HUES48 (cell line): ENCODE measurements around the gene MAP4K4.

Experiments used
- H3K27ac ChIP-seq: one replicate; pipeline ENCODE4 v1.7.0; 2013; ENCODE audit warnings: low read depth, low read length, inconsistent platforms
- H3K27me3 ChIP-seq: 2 replicates; pipeline ENCODE4 v1.6.1; 2013; ENCODE audit warnings: mild to moderate bottlenecking, low read length; ENCODE audit not compliant: control insufficient read depth, insufficient read depth
- H3K36me3 ChIP-seq: 2 replicates; pipeline ENCODE4 v1.6.1; 2013; ENCODE audit warnings: low read length; ENCODE audit not compliant: control insufficient read depth, insufficient read depth
- H3K4me1 ChIP-seq: 2 replicates; pipeline ENCODE4 v1.6.1; 2013; ENCODE audit warnings: mild to moderate bottlenecking, low read length; ENCODE audit not compliant: control insufficient read depth, insufficient read depth
- H3K4me3 ChIP-seq: 2 replicates; pipeline ENCODE4 v1.5.1; 2013; ENCODE audit warnings: mild to moderate bottlenecking, low read depth, low read length
- H3K9ac ChIP-seq: 2 replicates; pipeline ENCODE4 v1.6.1; 2013; ENCODE audit warnings: mild to moderate bottlenecking, low read depth, low read length, moderate library complexity
- H3K9me3 ChIP-seq: 2 replicates; pipeline ENCODE4 v1.6.1; 2013; ENCODE audit warnings: low read length; ENCODE audit not compliant: control insufficient read depth, insufficient read depth

Gene MAP4K4

DNA sequence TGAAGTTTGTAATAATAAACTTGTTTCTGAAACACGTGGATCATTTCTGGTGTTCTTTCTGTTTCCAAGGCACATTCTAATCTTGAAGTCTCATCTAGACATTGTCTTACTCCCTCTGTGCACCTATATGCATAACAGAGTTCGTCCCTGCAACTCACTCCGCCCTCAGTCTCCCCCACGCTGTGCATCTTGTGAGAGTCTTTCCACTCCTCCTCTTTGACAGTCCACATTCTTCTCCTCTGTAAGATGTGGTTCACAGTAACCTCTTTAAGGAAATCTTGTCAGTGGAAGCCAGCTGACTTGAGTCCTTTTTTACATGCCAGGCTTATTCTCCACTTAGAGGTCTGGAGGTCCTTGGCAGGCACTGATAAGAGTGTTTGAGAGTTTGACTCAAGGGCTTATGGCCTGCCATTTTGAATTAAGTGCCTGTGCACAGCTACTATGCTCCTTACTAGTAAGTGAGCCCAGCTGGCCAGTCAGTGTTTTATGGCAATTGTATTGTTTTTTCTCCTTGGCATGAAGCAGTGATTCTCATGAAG lies 185.3 kb downstream of the MAP4K4 start:
- no peak overlapping the region for H3K27ac ChIP-seq
- H3K27me3 ChIP-seq = no peaks in the 10 kb centered on the region

DNA sequence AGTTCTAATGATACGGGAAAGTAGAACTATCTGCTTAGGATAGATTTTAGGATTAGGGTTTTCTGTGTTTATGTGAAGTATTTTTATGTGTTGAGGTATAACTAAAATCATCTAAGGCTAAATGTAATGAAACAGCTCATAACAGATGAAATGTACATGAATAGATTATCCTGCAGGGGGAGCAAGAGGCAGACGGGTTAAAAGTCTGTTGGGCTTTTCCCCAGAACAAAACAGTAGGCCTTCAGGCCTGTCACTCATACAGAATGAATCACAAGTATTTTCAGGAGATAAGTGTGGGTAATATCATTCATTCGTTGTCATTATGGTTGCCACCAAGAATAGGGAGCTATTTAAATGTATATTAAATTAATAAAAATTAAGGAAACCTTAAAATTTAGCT lies 186.4 kb downstream of the MAP4K4 start:
- Histone ChIP-seq H3K27me3 (no peaks in the 10 kb centered on the region), H3K36me3 (peaks cover 76% of the 10 kb centered on the region), H3K9me3 (no peaks in the 10 kb centered on the region)

More for the DNA sequence above, 185.3 kb downstream of the MAP4K4 start:
- Histone ChIP-seq H3K4me3 (no peak overlapping the region), H3K9ac (no peak overlapping the region), H3K9me3 (no peaks in the 10 kb centered on the region), H3K36me3 (peaks cover 79% of the 10 kb centered on the region), H3K4me1 (no peaks in the 10 kb centered on the region)

DNA sequence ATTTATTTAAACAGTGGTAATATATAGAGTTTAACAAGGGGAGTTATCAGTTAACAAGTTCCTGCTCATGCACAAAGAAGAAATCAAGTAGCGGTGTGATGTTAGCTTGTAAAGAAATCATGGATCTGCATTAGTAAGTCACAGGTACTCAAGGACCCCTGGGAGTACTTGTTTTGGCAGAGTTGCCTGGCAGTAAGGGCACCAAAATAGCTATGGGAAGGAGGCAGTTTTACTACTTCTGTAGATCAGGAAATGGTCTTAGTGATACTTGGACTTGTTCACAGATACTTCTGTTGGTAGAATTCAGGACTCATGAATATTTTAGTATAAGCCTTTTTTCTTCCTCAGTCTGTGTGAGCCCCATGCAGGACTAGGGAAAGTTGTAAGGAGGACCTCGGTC lies 186.9 kb downstream of the MAP4K4 start:
- Histone ChIP-seq H3K27me3 (no peaks in the 10 kb centered on the region), H3K9me3 (no peaks in the 10 kb centered on the region), H3K9ac (no peak overlapping the region), H3K4me1 (no peaks in the 10 kb centered on the region), H3K27ac (no peak overlapping the region), H3K4me3 (no peak overlapping the region), H3K36me3 (peaks cover 80% of the 10 kb centered on the region)

More for the DNA sequence above, 186.4 kb downstream of the MAP4K4 start:
- Histone ChIP-seq H3K4me3 (no peak overlapping the region), H3K27ac (no peak overlapping the region), H3K4me1 (no peaks in the 10 kb centered on the region), H3K9ac (no peak overlapping the region)

DNA sequence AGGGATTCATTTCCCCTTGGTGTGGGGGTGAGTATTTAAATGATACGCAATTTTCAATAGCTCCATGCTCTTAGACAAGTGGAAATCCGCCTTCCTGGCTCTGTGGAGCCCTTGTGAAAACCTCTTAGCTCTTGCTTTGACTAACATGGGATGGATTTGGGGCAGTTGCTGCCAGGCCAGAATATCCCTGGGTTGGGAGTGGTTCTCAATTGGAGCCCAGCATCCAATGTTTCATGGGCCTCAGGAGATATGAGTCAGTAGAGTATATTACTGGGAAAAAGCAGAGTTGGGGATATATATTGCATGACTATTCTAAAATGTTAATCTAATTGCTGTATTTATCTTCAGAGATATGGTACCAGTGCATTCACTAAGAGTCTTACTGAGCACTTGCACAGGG lies 189.8 kb downstream of the MAP4K4 start:
- Histone ChIP-seq H3K4me1 (peaks cover 6% of the 10 kb centered on the region), H3K36me3 (peaks cover 81% of the 10 kb centered on the region), H3K27me3 (no peaks in the 10 kb centered on the region)

DNA sequence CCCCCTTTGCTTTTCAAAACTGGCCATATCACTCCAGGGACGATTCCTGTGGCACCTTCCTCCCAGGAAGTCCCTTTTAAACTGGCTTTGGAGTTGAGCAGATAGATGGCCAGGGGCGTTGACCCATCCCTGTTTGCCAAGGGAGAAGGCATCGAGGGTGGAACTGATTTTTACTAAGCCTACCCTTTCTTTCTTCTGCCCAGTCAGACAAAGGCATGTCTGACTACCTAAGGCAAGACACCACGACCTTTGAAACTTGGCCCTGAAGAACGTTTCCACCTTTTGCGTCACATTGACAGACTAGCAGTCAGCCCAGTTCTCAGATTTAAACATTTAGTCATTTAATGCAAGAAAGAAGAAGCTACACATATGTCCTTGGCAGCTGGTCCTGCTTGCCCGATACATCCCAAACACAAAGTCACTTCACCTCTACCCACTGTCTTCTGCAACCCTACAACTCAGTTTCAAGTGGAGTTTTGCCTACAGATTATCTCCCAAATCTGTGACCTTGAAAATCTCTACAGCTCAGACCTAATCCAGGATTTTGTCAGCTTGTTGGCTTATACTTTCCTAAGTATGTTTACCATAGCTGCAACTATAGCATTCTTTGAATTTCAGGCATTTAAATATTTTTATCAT lies 192.1 kb downstream of the MAP4K4 start:
- Histone ChIP-seq H3K9me3 (no peaks in the 10 kb centered on the region), H3K4me1 (peaks cover 27% of the 10 kb centered on the region), H3K36me3 (peaks cover 74% of the 10 kb centered on the region), H3K4me3 (no peak overlapping the region), H3K27me3 (no peaks in the 10 kb centered on the region), H3K27ac (no peak overlapping the region), H3K9ac (no peak overlapping the region)

More for the DNA sequence above, 189.8 kb downstream of the MAP4K4 start:
- H3K27ac ChIP-seq = no peak overlapping the region
- H3K4me3 ChIP-seq = no peak overlapping the region
- no peak overlapping the region for H3K9ac ChIP-seq
- no peaks in the 10 kb centered on the region for H3K9me3 ChIP-seq

DNA sequence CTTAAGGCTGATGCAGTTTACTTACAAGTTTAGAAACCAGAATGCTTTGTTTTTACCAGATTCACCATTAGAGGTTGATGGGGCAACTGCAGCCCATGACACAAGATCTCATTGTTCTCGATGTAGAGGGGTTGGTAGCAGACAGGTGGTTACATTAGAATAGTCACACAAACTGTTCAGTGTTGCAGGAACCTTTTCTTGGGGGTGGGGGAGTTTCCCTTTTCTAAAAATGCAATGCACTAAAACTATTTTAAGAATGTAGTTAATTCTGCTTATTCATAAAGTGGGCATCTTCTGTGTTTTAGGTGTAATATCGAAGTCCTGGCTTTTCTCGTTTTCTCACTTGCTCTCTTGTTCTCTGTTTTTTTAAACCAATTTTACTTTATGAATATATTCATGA lies 194.9 kb downstream of the MAP4K4 start:
- Histone ChIP-seq H3K4me1 (peaks cover 33% of the 10 kb centered on the region), H3K27me3 (no peaks in the 10 kb centered on the region), H3K9me3 (no peaks in the 10 kb centered on the region), H3K4me3 (no peak overlapping the region), H3K36me3 (peaks cover 48% of the 10 kb centered on the region), H3K9ac (no peak overlapping the region), H3K27ac (peak overlapping the region; percentile 80)

DNA sequence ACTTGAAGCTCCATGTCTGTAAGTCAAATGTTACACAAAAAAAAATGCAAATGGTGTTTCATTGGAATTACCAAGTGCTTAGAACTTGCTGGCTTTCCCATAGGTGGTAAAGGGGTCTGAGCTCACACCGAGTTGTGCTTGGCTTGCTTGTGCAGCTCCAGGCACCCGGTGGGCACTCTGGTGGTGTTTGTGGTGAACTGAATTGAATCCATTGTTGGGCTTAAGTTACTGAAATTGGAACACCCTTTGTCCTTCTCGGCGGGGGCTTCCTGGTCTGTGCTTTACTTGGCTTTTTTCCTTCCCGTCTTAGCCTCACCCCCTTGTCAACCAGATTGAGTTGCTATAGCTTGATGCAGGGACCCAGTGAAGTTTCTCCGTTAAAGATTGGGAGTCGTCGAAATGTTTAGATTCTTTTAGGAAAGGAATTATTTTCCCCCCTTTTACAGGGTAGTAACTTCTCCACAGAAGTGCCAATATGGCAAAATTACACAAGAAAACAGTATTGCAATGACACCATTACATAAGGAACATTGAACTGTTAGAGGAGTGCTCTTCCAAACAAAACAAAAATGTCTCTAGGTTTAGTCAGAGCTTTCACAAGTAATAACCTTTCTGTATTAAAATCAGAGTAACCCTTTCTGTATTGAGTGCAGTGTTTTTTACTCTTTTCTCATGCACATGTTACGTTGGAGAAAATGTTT lies 196.3 kb downstream of the MAP4K4 start:
- no peaks in the 10 kb centered on the region for H3K27me3 ChIP-seq
- peaks cover 36% of the 10 kb centered on the region for H3K36me3 ChIP-seq
- peak overlapping the region; percentile 23; the same call in 1 of the 2 replicates for H3K4me3 ChIP-seq
- no peaks in the 10 kb centered on the region for H3K9me3 ChIP-seq
- peak overlapping the region; percentile 88 for H3K27ac ChIP-seq
- H3K4me1 ChIP-seq = peaks cover 33% of the 10 kb centered on the region
- H3K9ac ChIP-seq = no peak overlapping the region

DNA sequence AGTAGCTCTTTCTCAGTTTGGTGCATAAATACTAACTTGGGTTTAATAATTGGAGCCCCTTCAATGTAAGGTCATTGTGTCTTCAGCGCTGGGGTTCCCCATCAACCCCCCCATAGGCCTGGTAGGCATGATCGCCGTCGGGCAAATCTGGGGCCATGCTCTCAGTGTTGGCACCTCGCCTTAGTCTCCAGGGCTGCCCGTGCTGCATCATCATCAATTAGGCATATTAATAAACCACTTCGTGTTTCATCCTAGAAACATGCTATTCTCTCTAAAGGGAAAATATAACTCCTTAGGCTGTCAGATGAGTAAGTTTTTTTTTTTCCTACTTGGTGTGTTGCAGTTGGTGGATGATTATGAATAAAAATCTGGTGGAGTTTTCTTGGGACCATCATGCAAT lies 197.5 kb downstream of the MAP4K4 start:
- Histone ChIP-seq H3K9ac (no peak overlapping the region), H3K27ac (no peak overlapping the region), H3K27me3 (no peaks in the 10 kb centered on the region), H3K4me1 (peaks cover 33% of the 10 kb centered on the region), H3K4me3 (no peak overlapping the region), H3K9me3 (no peaks in the 10 kb centered on the region), H3K36me3 (peaks cover 24% of the 10 kb centered on the region)

DNA sequence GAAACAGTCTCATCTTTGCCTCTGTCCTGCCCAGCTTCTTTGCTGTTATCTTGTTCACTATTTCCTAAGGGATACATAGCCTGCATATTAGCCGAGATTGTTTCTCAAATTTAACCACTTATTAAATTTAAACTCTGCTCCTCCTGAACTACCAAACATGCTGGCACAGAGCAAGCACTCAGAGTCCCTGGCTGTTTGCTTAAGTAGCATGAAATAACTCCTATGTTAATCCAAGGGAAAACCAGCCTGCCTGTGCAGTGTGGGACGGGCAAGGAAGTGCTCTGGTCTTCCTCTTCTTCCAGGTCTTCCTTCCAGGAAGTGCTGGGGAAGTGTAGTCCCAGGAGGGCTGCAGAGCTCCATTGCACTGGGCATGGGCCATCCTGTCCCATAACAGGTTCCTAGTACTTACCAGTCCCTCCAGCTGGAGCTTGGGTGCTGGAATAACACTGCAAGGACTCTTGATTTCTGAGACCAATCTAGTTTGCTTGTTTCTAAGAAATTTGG lies 198.4 kb downstream of the MAP4K4 start:
- Histone ChIP-seq H3K9ac (no peak overlapping the region), H3K36me3 (peaks cover 21% of the 10 kb centered on the region), H3K27ac (no peak overlapping the region), H3K9me3 (no peaks in the 10 kb centered on the region), H3K4me1 (peaks cover 33% of the 10 kb centered on the region), H3K27me3 (no peaks in the 10 kb centered on the region), H3K4me3 (no peak overlapping the region)

DNA sequence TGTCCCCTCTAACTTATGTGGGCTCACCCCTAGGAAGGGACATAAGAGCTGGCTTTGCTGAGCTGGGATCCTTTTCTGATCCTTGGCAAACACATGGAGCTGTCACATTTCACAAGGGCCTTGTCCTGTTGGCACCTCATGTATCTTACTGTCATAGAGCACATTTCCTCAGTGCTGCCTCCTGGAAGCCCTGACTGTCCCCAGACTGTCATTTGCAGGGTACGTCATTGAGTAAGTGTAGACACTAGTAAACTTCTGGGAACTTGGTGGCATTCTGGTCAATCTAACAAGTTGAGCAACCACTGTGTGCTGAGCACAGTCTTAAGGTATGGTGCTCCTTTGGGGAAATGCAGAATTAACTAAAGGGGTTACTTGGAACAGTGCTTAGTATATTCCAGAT lies 199.8 kb downstream of the MAP4K4 start:
- no peak overlapping the region for H3K27ac ChIP-seq
- peaks cover 8% of the 10 kb centered on the region for H3K36me3 ChIP-seq
- no peaks in the 10 kb centered on the region for H3K9me3 ChIP-seq
- H3K9ac ChIP-seq = no peak overlapping the region
- peaks cover 27% of the 10 kb centered on the region for H3K4me1 ChIP-seq
- H3K27me3 ChIP-seq = no peaks in the 10 kb centered on the region
- H3K4me3 ChIP-seq = no peak overlapping the region

DNA sequence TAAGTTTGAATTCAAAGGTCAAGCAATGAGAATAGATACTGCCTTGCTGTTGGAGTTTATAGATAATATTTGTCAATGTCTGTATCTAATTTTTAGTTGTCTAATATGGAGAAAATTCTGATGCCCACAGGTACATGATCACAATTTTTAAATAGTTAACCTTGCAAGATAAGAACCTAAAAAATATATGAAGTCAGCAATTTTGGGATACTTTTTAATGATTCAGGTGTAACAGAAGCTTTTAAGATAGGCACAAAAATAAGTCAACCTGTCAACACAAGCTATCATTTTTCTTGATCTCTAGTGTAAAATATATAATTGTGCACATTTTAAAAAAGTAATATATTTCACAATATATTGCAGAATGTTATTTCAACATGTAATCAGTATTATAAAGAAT lies 201.8 kb downstream of the MAP4K4 start:
- no peaks in the 10 kb centered on the region; the same call in 1 of the 2 replicates for H3K36me3 ChIP-seq
- no peaks in the 10 kb centered on the region for H3K27me3 ChIP-seq

More for the DNA sequence above, 201.8 kb downstream of the MAP4K4 start:
- Histone ChIP-seq H3K27ac (no peak overlapping the region), H3K4me1 (peaks cover 9% of the 10 kb centered on the region), H3K9ac (no peak overlapping the region), H3K4me3 (no peak overlapping the region), H3K9me3 (no peaks in the 10 kb centered on the region)
